Choroid plexus epithelial cell (primary cell): ENCODE measurements around the gene ANTXR1.
A peak's percentile ranks its signal among the peaks of the same experiment; 100 is the strongest.

ENCODE experiments used
- DNase-seq: peaks from one replicate; pipeline ENCODE4 v3.0.0-alpha.2; 2010; ENCODE audit warnings: low read depth
- H3K4me3 ChIP-seq: 2 replicates; pipeline ENCODE4 v1.5.1; 2011; ENCODE audit warnings: low read depth, mild to moderate bottlenecking, control low read depth, low read length, moderate library complexity
- TF ChIP-seq, protein P1 (sequence below): conservative IDR thresholded peaks from 2 replicates; pipeline ENCODE4 v1.5.1; 2011; ENCODE audit warnings: low read depth, mild to moderate bottlenecking, control low read depth, inconsistent platforms, low read length, moderate library complexity

ANTXR1 gene

GRCh38 chr2:69080071-69080470 lies 67.1 kb downstream of the ANTXR1 start:
- no peak overlapping the region for H3K4me3 ChIP-seq
- DNase-seq = no peak
- TF ChIP-seq, protein P1, sequence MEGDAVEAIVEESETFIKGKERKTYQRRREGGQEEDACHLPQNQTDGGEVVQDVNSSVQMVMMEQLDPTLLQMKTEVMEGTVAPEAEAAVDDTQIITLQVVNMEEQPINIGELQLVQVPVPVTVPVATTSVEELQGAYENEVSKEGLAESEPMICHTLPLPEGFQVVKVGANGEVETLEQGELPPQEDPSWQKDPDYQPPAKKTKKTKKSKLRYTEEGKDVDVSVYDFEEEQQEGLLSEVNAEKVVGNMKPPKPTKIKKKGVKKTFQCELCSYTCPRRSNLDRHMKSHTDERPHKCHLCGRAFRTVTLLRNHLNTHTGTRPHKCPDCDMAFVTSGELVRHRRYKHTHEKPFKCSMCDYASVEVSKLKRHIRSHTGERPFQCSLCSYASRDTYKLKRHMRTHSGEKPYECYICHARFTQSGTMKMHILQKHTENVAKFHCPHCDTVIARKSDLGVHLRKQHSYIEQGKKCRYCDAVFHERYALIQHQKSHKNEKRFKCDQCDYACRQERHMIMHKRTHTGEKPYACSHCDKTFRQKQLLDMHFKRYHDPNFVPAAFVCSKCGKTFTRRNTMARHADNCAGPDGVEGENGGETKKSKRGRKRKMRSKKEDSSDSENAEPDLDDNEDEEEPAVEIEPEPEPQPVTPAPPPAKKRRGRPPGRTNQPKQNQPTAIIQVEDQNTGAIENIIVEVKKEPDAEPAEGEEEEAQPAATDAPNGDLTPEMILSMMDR = no peak

DNA sequence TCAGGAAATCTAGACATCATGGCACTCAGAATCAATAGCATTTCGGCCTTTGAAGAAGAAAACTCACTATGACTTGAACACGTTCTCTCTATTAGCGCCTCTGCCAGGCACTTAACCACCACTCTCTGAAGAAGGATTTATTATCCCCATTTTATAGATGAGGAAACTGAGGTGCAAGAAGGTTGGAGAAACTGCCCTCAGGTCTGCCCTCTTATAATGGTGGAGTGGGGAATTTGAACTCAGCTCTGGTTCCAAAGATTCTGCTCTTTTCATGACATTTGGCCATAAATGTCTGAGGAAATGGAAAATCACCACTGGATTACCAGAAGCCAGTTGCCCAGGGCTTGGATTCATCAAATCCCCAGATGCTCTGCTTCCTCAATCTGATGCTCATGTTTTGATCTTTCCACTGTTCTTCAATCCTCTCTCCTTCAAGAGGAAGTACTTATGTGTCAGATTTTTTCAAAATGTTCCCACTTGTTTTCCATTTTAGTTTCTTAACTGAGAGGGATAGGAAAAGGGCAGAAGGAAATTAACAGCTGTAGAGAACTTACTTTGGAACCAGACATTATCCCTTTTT lies 68.1 kb downstream of the ANTXR1 start:
- DNase-seq = no peak
- TF ChIP-seq, protein P1 = no peak
- no peak overlapping the region for H3K4me3 ChIP-seq

DNA sequence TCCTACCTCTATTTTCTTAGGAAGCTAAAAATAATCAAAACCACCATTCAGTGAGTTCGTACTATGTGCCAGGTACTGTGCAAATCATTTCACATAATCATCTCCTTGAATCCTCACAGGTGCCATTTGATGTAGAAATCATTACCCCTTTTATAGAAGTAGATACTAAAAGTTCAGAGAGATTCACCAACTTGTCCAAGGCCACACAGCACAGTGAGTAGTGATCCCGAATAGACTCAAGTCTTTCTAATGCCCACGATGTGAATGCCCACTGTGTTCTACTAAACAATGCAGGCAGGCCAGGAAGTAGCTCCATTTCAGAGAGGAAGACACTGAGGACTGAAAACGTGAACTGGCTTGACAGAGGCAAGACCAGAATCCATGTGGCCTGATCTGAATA lies 68.8 kb downstream of the ANTXR1 start:
- no peak overlapping the region for H3K4me3 ChIP-seq

GRCh38 chr2:69082430-69082997 lies 69.5 kb downstream of the ANTXR1 start:
- TF ChIP-seq, protein P1 = no peak
- peak; percentile 94 for DNase-seq
- H3K4me3 ChIP-seq = no peak overlapping the region

More for the DNA sequence above, 68.8 kb downstream of the ANTXR1 start:
- TF ChIP-seq, protein P1 = no peak
- DNase-seq = no peak

- DNase-seq = peak; percentile 66
- no peak overlapping the region for H3K4me3 ChIP-seq
- TF ChIP-seq, protein P1 = no peak
Observed at GRCh38 chr2:69083235-69083748, 70.3 kb downstream of the ANTXR1 start.

DNA sequence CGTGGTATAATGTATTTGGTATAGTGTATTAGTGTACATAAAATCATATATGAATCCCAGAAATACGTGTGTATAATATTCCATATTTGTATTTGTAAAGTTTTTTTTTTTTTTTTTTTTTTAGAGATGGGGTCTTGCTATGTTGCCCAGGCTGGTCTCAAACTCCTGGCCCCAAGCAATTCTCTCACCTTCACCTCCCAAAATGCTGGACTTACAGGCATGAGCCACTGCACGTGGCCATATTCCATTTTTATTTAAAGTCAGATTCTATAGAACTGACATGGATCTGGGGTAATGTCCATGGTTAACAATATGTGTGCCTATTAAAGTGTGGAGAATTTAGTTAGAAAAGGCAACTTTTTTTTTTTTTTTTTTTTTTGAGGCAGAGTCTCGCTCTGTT lies 71.5 kb downstream of the ANTXR1 start:
- no peak for DNase-seq
- TF ChIP-seq, protein P1 = no peak
- no peak overlapping the region for H3K4me3 ChIP-seq

DNA sequence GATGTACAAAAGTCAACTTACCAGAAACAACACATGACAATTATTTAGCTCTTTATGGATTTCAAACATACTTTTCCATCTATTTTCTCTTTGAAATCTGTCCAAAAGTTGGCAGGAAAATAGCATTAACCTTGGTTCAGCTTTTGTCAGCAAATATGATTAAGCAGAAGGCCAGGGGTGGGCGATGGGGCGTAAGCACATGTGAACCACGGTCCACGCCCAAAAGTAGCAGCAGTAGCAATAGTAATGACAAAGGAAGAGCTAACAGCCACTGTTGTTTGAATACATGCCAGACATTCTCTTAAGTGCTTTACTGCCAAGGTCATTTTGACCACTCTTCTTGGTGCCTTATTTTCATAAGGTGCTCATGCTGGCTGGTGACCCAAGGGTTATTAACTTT lies 73.5 kb downstream of the ANTXR1 start:
- TF ChIP-seq, protein P1 = no peak
- no peak overlapping the region for H3K4me3 ChIP-seq
- no peak for DNase-seq
